SK-N-SH treated with all-trans-retinoic acid at 6 μM for 48 hours (cell line): ENCODE results near the gene CTBP2.

Experiments used
- OSR1 ChIP-seq: fragments of 250-450 bp; sonication (Bioruptor Pico); IDR thresholded peaks from 2 replicates; pipeline ENCODE4 v1.8.0; 2022; ENCODE audit warnings: moderate library complexity, mild to moderate bottlenecking, inconsistent platforms
- ZC3H10 ChIP-seq: fragments of 250-450 bp; sonication (Bioruptor Pico); IDR thresholded peaks from 2 replicates; pipeline ENCODE4 v1.5.1; 2021; ENCODE audit warnings: mild to moderate bottlenecking, moderate library complexity
- ZFP3 ChIP-seq: fragments of 250-450 bp; sonication (Bioruptor Pico); IDR thresholded peaks from 2 replicates; pipeline ENCODE4 v1.5.0; 2020; ENCODE audit warnings: mild to moderate bottlenecking, moderate library complexity
- TF ChIP-seq, protein P1 (sequence below): fragments of 250-450 bp; sonication (Bioruptor Pico); IDR thresholded peaks from 2 replicates; pipeline ENCODE4 v1.8.0; 2020; ENCODE audit warnings: mild to moderate bottlenecking, moderate library complexity, borderline replicate concordance
- TF ChIP-seq, protein P2 (sequence below): fragments of 250-450 bp; sonication (Bioruptor Pico); IDR thresholded peaks from 2 replicates; pipeline ENCODE4 v1.5.1; 2020; ENCODE audit warnings: low read depth, mild to moderate bottlenecking, moderate library complexity

GRCh38 chr10:125006921-125007426 lies 153.4 kb downstream of the CTBP2 start:
- TF ChIP-seq, protein P1, sequence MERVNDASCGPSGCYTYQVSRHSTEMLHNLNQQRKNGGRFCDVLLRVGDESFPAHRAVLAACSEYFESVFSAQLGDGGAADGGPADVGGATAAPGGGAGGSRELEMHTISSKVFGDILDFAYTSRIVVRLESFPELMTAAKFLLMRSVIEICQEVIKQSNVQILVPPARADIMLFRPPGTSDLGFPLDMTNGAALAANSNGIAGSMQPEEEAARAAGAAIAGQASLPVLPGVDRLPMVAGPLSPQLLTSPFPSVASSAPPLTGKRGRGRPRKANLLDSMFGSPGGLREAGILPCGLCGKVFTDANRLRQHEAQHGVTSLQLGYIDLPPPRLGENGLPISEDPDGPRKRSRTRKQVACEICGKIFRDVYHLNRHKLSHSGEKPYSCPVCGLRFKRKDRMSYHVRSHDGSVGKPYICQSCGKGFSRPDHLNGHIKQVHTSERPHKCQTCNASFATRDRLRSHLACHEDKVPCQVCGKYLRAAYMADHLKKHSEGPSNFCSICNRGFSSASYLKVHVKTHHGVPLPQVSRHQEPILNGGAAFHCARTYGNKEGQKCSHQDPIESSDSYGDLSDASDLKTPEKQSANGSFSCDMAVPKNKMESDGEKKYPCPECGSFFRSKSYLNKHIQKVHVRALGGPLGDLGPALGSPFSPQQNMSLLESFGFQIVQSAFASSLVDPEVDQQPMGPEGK: no peak
- no peak for TF ChIP-seq OSR1 (CRISPR knock-in tag)
- TF ChIP-seq, protein P2, sequence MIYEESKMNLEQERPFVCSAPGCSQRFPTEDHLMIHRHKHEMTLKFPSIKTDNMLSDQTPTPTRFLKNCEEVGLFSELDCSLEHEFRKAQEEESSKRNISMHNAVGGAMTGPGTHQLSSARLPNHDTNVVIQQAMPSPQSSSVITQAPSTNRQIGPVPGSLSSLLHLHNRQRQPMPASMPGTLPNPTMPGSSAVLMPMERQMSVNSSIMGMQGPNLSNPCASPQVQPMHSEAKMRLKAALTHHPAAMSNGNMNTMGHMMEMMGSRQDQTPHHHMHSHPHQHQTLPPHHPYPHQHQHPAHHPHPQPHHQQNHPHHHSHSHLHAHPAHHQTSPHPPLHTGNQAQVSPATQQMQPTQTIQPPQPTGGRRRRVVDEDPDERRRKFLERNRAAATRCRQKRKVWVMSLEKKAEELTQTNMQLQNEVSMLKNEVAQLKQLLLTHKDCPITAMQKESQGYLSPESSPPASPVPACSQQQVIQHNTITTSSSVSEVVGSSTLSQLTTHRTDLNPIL (CRISPR knock-in tag): no peak
- TF ChIP-seq ZC3H10 (CRISPR knock-in tag): no peak
- TF ChIP-seq ZFP3 (CRISPR knock-in tag): no peak
